KG1 (cell line): Measurements from ENCODE around the gene SMCP.

Experiments used
- DNase-seq: peaks from one replicate; lab custom pipeline; 2025; lab: John Stamatoyannopoulos, UW

The SMCP gene

DNA sequence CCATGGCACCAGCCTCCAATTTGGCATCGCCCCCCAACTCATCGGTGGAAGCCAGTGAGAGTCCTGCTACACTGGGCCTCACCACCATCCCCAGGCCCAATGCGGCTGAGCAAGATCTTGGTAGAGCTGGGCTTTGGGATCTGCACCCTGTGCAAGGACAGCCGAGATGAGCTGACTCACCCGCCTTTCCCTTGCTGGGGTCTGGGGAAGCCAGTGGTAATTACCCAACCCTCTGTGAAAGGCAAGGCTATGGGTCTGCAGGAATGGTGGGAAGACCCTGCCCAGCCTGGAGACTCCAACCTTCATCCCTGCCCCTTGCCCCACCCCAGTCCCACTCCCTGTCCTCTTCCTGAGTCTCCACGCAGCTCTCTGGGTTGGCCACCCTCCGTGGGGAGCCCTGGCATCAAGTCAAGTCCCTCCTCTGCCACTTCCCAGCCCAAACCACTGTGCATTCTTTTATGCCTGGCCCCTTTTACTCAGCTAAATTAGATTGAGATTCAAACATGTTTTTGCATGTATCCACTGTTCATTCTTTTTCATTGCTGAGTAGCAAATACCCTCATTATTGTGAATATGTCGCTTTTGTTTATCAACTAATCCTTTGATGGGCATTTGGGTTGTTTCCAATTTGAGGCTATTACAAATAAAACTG lies 8.8 kb downstream of the SMCP start:
- DNase-seq = no peak

DNA sequence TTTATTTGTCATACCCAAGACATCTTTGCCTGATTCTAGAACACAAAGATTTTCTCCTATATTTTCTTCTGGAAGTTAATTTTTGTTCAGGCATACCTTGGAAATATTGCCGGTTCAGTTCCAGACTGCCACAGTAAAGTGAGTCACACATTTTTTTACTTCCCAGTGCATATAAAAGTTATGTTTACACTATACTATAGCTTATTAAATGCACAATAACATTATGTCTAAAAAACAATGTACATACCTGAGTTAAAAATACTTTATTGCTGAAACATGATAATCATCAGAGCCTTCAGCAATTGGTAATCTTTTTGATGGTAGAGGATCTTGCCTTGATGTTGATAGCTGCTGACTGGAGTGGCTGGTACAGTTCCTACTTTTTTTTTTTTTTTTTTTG lies 10.0 kb downstream of the SMCP start:
- no peak for DNase-seq

DNA sequence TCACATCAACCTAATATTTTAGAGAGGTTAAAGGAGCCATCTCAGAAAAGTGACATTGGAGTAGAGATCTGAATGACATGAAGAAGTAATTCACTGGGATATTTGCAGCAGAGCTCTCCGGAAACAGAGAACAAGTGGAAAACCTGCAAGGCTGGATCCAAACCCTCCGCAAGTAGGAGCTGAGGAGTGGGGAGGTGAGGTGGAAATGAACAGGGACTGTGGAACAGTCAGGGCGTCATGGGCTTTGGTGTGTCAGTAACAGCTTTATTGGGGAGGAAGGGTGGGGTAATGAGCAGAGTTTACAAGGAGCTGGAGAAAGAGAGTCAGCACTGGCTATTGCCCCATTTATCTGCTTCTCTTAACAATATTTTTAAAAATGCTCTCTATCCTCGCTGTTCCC lies 20.9 kb downstream of the SMCP start:
- no peak for DNase-seq

DNA sequence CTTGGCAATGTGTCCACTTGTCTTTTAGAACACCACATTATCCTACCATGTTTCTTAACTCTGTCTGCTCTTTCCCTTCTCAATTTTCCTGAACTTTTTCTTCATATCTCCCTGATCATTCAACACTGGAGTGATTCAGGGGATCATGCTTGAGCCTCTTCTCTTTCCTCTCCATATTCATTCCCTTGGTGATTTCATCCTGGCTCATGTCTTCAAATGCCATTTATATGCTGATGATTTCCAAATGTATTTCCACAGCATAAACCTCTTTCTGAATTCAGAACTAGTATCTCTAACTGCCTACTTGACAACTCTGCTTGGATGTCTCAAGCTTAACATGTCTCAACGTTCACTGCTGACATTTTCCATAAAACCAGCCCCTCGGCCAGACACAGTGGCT lies 21.8 kb downstream of the SMCP start:
- DNase-seq = no peak

DNA sequence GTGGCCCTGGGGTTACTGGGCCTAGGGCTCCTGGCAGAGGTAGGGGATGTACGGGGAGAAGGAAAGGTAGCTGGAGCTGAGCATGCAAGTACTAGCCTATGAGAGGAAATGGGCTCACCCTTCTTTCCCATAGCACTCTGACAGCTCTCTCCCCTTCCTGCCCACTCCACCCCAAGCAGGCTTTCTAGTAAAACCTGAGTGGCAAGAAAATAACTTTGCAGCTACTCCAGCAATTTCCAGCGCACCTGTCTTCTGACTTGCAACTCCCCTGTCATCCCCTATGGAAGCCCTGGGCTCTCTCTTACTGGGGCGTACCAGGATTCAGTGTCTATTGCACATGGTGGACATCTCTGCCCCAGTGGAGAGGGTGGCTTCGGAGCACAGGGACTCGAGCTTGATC lies 23.5 kb downstream of the SMCP start:
- DNase-seq = no peak

DNA sequence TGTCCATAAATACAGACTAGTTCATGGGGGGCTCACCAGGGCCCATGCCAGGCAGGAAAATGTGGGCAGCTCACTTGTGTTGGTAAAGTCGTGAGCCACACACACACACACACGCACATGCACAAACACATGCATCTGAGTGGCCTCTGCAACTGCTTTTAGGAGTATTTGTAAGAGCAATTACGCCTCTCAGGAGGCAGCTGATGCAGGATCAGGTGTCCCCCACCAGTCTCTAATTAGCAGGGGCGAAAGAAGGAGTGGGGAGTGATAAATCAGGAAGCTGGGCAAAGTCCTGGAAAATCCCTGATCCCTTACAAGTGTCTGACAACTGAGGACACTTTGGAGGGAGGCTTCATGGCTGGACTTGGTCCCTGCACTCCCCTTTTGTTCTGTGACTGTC lies 24.5 kb downstream of the SMCP start:
- no peak for DNase-seq

DNA sequence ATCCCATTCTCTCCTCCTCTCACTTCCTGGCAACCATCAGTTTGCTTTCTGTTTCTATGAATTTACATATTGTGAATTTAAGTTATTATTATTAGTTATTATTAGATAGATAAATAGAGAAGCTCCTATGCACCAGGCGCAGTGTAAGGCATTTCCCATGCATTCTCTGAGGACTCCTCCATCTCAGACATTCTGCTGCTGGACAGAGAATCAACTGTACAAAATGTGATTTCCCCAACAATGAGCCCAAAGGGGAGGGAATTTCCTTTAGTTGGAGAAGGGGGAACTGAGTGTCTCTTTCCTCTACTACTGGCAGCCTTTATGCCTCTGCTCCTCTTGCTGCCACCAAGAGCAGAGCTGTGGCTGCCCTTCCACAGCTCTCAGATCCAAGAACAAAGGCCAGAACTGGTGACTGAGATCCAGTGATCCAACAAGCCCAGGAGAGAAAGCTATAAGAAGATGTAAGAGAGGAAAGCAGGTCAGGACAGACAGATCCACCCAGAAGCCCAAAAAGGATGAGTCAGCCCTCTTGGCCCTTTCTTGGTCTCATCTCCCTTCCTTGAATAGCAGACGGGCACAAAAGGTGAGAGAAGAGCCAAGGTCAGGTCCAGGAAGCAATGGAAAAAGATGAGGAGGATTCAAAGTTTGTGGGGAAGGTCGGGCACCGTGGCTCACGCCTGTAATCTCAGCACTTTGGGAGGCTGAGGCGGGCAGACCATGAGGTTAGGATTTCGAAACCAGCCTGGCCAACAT lies 26.7 kb downstream of the SMCP start:
- DNase-seq = no peak

DNA sequence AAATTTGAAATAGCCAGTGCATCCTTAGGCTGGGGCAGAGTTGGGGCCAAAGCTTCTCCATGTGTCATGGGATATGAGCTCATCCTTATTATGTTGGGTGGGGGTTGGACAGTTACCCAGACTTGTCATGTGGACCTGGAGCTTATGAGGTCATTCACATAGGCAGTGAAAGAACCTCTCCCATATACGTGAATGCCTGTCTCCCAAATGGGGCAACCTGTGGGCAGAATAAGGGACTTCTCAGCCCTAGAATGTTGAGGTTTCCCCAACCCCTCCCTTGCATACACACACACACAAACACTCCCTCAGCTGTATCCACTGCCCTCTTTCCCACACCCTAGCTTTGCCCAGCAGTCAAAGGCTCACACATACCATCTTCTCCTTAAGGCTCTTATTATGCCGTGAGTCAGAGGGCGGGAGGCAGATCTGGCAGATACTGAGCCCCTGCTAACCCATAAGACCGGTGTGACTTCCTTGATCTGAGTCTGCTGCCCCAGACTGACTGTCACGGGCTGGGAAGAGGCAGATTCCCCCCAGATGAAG lies 28.0 kb downstream of the SMCP start:
- DNase-seq = no peak

DNA sequence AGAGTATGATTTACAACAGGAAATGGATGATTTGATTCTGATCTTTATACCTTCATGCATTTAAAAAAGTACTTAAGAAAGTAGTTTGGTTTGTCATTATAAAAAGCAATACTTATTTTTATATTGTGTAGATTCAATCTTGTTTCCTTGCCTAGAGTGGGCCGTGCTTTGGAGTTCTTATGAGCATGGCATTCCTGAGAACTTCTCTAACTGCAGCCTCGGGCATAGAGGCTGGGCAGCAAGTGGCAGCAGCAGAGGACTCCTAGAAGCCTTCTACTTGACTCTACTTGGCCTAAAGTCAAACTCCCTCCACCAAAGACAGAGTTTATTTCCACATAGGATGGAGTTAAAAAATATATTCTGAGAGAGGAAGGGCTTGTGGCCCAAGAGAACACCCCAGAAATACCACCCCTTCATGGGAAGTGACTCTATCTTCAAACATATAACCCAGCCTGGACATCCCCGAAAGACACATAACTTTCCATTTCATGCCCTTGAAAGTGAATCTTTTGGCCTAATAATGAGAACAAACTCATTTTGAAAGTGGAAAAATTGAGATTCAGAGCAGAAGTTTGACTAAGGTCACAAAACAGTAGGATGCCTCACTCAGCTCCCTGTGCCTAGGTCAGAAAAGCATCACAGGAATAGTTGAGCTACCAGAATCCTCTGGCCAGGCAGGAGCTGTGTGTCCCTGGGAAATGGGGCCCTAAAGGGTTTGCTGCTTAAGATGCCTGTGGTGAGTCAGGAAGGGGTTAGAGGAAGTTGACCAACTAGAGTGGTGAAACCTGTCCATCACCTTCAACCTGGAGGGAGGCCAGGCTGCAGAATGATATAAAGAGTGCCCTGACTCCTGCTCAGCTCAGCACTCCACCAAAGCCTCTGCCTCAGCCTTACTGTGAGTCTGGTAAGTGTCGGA lies 29.8 kb downstream of the SMCP start, which contains the start of gene IVL:
Gene IVL (plus strand): TSS at position 861 of the 916 bp plus-strand sequence. CDS start 1,252 bp downstream, outside the sequence.
- no peak for DNase-seq

DNA sequence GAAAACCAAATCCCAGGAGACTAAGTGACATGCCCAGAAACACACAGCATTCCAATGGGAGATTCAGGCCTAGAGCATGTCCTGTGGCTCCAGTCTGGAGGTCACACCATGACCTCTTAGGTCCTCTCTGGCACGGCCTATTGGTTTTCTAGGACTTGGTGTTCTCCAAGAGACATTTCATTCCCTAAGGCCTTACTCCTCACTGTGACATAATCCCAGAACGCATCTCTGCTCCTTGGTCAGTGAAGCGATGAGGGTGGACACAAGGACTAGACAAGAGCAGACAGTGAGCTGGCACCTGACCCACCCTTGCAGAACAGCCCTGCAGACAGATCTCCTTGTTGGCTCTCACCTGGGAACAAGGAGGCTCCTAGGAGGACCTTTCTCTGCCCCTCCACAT lies 31.1 kb downstream of the SMCP start:
- no peak for DNase-seq

DNA sequence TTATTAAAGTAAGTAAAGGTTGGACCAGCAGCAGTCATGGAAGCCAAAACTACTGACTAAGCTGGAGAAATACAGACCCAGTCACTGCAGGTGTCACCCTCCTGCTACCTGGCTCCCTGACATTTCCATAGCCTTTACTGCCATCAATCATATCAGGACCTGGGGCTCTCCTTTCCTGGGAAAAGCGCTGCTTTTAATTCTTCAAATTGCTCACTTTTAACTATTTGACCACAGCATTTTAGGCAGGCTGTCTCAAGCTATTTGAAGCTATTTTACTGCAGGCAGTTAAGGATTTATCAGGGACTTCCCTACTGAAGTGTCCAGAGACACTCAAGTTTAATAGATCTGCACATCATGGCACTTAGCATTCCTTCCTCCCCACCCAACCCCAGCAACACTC lies 34.3 kb downstream of the SMCP start:
- no peak for DNase-seq

DNA sequence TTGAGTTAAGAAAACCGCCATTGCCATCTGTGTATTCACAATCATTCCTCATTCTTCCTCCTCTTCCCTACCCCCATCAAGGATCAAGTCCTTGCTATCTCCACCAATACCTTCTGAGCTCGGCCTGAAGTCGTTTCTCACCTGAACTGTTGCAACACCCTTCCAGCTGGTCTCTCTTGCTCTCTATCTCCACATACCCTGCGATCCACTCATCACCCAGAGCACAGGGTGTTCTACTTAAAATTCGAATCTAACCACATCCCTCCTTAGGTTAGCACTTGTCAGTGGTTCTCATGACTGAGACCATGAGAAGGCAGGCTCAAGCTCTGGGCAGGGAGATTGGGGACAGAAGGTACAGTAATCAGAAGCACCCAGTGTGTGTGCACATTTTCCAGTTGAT lies 34.8 kb downstream of the SMCP start:
- DNase-seq = no peak

DNA sequence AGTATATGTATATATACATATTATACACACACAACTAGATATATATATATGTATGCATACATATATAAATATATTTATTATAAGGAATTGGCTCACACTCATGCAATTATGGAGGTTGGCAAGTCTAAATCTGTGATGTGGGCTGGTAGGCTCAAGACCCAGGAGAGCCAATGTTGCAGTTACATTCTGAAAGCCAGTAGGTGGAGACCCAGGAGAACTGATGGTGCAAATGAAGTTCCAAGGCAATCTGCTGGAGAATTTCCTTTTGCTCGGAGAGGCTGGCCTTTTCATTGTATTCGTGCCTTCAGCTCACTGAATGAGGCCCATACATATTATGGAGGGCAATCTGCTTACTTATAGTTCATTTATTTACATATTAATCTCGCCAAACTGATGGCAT lies 39.7 kb downstream of the SMCP start:
- no peak for DNase-seq

DNA sequence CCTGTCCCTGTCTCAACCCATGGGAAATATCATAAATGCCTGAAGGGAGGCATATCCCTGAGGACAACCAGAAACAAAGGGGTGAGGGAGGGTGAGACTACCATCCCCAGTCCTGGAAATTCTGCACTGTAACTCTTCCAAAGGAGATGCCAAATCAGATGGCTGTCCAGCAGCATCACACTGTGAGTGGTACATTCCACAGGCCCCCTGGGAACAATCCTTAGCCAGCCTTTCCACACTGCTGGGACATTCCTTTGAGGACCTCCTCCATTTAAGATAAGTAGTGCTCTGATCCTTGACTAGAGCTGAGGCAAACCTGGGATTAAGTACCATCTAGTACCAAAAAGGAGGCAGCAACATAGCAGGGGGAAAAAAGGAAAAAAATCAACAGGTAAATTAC lies 40.9 kb downstream of the SMCP start:
- no peak for DNase-seq

DNA sequence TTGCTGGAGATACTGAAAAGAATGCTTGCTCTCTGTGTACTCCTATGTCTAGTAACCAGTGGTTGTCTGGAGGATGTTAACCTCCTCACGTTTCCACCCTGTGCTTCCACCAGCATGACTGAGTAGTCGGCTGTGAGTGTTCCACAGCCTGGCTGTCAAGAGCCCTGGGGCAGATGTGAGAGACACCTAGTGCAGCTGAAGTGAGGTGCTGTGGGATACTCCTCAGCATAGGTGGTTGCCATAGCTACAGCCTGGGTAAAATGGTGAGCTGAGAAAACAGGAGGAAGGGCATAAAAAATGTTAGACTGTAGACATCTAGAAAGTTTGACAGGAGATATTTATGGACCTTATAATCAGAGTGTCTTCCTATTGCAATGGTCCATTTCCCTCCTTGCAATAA lies 46.1 kb downstream of the SMCP start:
- no peak for DNase-seq

DNA sequence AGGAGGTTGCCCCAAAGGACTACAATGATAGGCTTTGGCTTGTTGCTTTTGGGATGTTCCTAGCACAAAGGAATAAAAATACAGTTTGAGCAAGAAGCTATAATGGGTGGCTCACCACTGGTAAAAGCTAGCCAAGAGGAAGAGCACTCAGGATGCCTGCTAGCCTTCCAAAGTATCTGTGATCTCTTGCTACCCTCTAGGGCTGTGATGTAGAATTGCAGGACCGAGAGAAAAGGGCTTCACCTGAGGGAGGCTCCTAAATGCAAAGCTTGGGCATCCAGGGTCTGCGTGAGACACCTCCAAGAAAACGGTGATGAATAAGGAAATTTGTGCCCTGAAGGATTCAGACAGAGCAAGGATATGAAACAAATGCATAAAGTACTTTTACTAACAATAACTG lies 48.0 kb downstream of the SMCP start:
- DNase-seq = no peak

DNA sequence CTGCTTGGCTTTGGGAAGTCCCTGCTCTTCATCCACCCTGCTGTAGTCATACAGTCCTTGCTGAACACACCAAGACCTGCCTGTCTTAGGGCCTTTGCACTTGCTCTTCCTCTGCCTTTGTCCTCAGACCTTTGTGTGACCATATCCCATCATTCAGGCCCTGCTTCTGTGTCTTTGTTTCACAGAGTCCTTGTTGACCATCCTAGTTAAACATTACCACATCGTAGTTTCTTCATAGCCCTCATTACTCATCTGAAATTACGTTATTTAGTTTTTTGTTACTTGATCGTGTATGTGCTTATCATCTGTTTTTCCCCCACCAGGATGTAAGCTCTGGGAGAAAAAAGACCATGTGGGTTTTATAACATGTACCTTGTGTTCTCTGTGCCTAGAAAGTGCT lies 50.5 kb downstream of the SMCP start:
- no peak for DNase-seq

DNA sequence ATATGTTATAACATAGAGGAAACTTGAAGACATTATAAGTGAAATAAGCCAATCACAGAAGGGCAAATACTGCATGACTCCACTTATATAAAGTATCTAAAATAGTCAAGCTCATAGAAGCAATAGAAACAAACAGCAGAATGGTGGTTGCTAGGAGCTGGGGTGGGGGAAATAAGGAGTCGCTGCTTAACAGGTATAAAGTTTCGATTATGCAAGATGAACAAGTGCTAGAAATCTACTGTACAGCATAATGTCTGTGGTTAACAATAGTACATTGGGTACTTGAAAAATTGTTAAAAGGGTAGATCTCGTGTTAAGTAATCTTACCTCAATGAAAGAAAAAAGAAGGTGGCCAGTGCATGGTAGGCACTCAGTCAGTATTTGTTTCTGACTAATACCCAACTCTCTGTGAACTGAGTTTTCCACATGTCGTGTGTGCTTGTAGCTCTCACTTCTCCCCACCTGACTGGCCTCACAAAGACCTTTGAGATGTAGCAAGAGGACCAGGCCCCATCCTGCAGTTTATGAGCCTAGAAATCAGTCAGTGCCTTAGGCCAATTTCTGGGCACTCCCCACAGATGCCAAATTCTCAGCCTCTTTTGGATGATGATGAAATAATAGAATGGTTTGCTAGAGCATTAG lies 54.2 kb downstream of the SMCP start:
- DNase-seq = no peak

DNA sequence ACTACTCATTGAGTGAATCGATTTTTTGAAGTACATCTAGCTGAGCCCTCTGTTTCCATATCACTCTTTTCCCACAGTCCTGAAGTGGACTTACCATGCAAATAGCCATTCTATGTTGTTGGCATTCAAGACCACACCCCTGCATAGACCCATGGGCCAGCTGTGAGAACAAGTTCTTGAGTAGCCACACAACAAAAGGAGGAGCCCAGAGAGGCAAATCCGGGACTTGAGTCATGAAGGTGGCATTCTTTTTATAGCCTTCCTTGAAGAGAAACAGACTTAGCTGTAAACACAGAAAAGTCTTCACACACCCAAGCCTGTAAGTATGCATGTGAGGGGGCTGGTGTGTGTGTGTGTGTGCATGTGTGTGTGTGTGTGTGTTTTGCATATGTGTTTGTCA lies 55.1 kb downstream of the SMCP start:
- no peak for DNase-seq
